LoVo (cell line): ENCODE results near the gene PNO1.
"Not testable (repeated sequence)": the region's sequence is repeated elsewhere in the genome, so short reads cannot be mapped to it uniquely, and the experiment has no call there.

Experiments
- DNase-seq: peaks from one replicate; pipeline ENCODE4 v3.0.0-alpha.2; 2016; ENCODE audit warnings: low spot score

The PNO1 gene

GRCh38 chr2:68157002-68157401 lies 686 bp upstream of the PNO1 start:
- DNase-seq: no peak

GRCh38 chr2:68158134-68158447 lies 403 bp downstream of the PNO1 start:
- DNase-seq: no peak

- DNase-seq: no peak
These were observed 6.0 kb downstream of the PNO1 start for GRCh38 chr2:68163641-68164040.

- no peak for DNase-seq
These were observed 9.5 kb downstream of the PNO1 start for GRCh38 chr2:68167186-68167585.

- DNase-seq: no peak
These were observed 11.6 kb downstream of the PNO1 start for GRCh38 chr2:68169308-68169707.

- no peak for DNase-seq
These were observed 13.5 kb downstream of the PNO1 start for GRCh38 chr2:68171146-68171545.

GRCh38 chr2:68171684-68172083 lies 14.0 kb downstream of the PNO1 start:
- no peak for DNase-seq

GRCh38 chr2:68172521-68172920 lies 14.8 kb downstream of the PNO1 start:
- DNase-seq: no peak

- no peak for DNase-seq
These were observed 15.5 kb downstream of the PNO1 start for GRCh38 chr2:68172990-68173700.

GRCh38 chr2:68175210-68175609 lies 17.5 kb downstream of the PNO1 start:
- DNase-seq: not testable (repeated sequence)

- DNase-seq: no peak
These were observed 19.0 kb downstream of the PNO1 start for GRCh38 chr2:68176657-68177056.

GRCh38 chr2:68177541-68177940 lies 19.9 kb downstream of the PNO1 start:
- DNase-seq: no peak

GRCh38 chr2:68178432-68178831 lies 20.7 kb downstream of the PNO1 start:
- no peak for DNase-seq

GRCh38 chr2:68178954-68179627 lies 21.4 kb downstream of the PNO1 start:
- DNase-seq: no peak

GRCh38 chr2:68182902-68183301 lies 25.2 kb downstream of the PNO1 start:
- DNase-seq: no peak

- peak; percentile 38 for DNase-seq
These were observed 28.0 kb downstream of the PNO1 start for GRCh38 chr2:68185541-68186164.

GRCh38 chr2:68187329-68187728 lies 29.6 kb downstream of the PNO1 start:
- no peak for DNase-seq

GRCh38 chr2:68188831-68189230 lies 31.1 kb downstream of the PNO1 start:
- DNase-seq: no peak

GRCh38 chr2:68189991-68190784 lies 32.5 kb downstream of the PNO1 start:
- no peak for DNase-seq

GRCh38 chr2:68190991-68191731 lies 33.5 kb downstream of the PNO1 start:
- DNase-seq: peak; percentile 43

GRCh38 chr2:68193144-68193543 lies 35.5 kb downstream of the PNO1 start:
- DNase-seq: no peak

- DNase-seq: peak; percentile 21
These were observed 36.2 kb downstream of the PNO1 start for GRCh38 chr2:68193787-68194372.
